GM21619 (cell line): ENCODE data around the gene GOLPH3L.
"Not testable (repeated sequence)": the region's sequence is repeated elsewhere in the genome, so short reads cannot be mapped to it uniquely, and the experiment has no call there.

ENCODE experiments used
- ATAC-seq: cut with Tn5 transposase; IDR thresholded peaks from one replicate; pipeline ENCODE4 v1.9.1; 2021; ENCODE audit not compliant: unreplicated experiment

The GOLPH3L gene

DNA sequence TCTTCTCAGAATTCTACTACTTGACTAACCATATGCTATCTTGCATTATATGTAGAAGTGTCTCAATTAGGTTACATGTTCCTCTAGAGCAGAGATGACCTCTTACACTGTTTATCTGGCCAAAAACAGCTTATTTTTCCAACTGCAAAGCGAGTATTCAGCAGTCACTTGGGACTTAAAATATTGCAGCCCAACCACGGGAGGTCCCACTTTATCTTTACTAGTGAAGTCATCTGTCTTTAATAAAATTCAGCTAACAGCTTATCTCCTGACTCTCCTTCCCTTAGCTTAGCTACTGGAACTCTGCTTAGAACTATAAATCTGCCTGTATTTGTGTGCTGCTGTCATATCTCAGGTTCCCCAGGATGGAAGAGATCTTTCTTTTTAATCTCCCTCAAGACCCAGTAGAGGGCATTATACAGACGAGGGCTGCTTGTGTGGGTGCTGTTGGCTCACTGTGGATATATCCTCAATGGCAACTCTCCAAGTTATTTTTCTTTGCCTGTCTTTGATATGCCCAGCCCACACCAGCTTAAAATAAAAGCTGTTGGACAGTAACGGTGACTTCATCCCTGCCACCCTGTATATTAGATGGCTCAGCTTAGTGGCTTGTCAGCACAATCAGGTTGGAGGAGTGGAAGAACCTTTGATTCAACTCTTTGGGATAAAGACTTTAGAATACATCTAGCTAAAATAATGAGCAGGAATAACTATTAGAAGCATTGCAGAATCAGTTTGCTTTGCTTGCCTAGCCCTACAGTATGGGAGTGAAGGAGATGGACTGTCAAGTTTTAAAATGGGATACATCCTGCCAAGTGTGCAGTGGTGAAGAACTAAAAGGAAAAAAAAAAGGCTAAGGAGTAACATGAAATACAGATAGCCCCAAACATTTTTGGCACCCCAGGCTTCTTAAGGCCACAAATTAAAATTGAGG, 77.1 kb downstream of the GOLPH3L start:
- ATAC-seq = no peak

DNA sequence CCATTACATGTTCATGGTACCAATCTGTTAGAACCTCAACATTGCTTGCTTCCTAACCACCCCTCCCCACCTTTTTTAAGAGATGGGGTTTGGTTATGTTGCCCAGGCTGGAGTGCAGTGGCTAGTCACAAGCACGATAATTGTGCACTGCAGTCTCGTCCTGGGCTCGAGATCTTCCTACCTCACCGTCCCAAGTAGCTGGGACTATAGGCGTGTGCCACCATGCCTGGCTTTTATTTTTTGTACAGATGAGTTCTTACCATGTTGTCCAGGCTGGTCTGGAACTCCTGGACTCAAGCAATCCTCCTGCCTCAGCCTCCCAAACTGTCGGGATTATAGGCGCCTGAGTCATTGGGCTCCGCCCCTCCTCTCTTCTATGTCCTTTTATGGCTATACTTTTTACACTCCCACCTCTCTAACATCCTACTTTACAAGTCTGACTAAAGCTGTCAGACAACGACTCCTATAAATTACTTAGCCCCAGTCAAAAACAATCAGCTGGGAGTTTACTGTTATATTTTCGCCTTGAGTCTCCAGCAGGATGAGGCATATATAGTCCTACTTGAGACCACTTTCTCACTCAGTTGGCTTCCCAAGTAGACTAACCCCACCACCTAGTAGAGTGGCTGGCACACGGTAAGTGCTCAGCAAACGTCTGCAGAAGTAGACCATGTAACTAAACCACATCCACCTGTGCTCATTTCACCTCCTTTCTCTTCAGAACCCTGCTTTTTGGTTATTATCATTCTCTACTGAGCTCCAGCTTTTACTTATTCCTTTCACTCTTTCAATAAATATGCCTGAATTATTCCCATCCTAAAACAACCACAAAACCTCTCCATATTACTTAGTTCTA, 81.4 kb downstream of the GOLPH3L start:
- ATAC-seq = no peak

DNA sequence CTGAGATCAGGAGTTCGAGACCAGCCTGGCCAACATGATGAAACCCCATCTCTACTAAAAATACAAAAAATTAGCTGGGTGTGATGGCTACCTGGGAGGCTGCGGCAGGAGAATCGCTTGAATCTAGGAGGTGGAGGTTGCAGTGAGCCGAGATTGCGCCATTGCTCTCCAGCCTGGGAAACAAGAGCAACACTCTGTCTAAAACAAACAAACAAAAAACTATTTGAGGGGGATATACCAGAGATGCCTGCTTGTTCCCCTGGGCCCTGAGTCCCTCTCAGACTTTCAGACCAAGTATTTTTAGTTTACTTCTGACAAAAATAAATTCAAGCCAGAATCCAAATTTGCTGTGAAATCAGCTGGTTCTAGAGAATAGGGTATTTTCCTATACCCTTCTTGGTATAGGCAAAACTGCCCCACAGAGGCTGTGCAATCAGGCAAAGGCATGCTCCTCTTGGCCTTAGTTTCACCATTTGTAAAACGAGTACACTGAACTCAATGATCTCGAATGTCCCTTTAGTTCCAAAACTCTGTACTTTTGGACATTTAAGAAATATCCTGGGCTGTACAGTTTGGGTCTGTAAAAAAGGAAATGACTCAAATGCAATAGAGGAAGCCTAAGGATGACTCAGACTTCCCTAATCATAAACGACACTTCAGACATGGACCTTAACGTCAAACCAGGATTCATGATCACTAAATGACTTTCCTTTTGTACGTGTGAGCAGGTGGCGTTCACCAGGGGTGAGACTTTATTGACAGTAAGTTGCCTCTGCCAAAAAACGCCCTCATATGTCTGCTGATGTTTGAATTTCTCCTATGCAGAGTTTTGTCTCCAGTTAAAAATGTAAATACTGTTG, 83.7 kb downstream of the GOLPH3L start:
- ATAC-seq = peak; percentile 43

DNA sequence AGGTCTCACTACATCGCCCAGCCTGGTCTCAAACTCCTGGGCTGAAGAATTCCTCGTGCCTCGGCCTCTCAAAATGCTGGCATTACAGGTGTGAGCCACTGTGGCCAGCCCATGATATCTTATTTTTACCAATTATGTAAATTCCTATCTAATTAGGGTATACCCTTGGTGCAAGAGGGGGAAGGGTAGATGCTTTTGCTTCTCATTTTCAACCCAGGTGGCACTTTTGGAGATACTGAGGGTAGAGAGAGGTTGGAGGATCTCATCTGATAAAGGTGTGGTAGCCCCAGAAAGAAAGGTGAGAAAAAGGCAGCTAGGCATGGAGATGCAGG, 85.0 kb downstream of the GOLPH3L start:
- no peak for ATAC-seq

DNA sequence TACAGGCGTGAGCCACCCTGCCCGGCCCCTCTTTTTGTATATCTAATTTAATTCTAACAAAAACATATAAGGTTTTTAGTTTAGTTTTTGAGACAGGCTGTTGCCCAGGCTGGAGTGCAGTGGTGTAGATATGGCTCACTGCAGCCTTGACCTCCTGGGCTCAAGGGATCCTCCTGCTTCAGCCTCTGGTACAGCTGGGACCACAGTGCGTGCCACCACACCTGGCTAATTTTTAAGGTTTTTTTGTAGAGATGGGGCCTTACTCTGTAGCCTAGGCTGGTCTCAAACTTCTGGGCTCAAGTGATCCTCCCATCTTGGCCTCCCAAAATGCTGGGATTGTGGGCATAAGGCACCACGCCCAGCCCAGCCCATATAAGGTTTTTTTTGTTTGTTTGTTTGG, 86.4 kb downstream of the GOLPH3L start:
- no peak for ATAC-seq

DNA sequence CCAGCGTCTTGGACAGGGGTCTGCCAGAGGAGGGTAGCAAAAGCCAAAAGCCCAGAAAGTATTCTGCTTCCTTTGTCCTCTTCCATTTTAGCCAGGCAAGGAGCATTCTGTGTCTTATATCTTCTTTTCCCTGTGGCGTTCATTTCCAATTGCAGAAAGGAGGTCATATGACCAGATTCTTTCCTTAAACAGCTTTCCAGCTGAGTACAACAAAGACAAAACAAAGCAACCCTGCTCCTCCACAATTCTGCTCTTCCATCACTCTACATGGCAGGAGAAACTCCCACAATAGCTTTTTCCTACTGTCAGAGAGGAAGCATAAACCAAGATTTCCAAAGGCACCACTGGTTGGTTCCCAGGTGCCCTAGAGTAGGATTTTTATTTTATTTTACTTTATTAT, 87.2 kb downstream of the GOLPH3L start:
- ATAC-seq = no peak

DNA sequence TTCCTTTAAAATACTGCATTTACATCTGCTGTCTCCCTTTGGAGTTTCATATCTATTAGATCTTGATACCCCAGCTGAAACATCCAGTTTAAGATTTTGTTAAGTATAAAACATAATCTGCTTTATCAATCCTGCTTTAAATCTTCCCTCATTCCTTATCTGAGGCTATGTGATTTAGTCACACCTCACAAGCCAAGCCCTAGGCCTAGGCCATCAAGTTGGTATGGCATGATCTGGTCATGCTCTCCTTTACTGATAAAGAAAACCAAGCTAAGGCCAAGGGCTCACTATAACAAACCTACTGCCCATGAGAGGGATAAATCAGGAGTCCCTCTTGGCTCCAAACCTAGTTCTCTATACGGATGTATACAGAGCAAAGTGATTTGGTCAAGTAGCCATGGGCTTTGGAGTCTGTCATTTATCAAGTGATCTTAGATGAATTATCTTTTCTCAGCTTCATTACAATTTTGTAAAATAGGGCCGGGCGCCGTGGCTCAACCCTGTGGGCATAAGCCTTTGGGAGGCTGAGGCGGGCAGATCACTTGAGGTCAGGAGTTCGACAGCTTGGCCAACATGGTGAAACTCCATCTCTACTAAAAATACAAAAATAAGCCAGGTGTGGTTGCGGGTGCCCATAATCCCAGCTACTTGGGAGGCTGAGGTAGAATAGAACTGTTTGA, 90.4 kb downstream of the GOLPH3L start:
- no peak for ATAC-seq

DNA sequence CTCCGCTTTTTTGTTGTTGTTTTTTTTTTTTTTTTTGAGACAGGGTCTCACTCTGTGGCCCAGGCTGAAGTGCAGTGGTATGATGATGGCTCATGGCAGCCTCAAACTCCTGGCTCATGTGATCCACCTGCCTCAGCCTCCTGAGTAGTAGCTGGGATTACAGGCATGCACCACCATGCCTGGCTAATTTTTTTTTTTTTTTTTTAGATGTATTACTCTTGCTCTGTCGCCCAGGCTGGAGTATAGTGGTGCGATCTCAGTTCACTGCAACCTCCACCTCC, 91.6 kb downstream of the GOLPH3L start:
- not testable (repeated sequence) for ATAC-seq

DNA sequence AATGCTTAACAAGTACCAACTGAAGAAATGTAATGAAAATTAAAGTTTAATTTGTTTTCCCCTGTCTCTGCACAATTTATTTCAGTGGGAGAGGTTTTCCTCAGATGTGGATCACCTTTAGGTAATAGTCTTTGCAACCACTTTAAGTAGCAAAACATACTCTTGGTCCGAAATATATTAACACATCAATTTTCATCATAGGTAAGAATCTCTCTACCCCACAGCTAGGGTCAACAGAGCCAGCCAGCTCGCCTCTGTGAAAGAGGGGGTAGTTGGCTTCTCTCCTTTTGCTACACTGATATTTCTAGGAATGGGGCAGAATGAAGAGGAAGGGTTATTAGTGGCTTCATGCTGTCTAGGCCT, 92.7 kb downstream of the GOLPH3L start:
- ATAC-seq = no peak

DNA sequence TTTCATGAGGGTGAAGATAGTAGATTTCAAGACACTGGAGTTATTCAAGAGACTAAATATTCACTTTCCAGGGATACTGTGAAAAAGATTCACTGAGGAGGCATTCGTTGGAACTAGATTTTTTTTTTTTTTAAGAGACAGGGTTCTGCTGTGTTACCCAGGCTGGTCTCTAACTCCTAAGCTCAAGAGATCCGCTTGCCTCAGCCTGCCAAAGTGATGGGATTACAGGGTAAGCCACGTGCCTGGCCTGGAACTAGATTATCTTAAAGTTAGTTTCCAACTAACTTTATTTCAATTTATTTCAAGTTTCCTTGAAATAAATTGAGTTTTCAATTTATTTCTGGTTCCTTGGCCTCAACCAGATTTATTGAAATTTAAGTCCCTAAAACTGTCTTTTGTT, 93.2 kb downstream of the GOLPH3L start:
- ATAC-seq = no peak

DNA sequence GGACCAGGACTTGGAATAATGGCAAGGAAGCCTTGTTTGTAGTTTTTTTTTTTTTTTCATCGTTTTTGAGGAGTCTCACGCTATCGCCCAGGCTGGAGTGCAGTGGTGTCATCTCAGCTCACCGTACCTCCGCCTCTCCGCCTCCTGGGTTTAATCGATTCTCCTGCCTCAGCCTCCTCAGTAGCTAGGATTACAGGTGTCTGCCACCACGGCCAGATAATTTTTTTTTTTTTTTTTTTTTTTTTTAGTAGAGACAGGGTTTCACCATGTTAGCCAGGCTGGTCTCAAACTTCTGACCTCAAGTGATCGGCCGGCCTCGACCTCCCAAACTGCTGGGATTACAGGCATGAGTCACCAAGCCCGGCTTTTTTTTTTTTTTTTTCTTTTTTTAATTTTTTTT, 94.6 kb downstream of the GOLPH3L start:
- ATAC-seq = not testable (repeated sequence)

DNA sequence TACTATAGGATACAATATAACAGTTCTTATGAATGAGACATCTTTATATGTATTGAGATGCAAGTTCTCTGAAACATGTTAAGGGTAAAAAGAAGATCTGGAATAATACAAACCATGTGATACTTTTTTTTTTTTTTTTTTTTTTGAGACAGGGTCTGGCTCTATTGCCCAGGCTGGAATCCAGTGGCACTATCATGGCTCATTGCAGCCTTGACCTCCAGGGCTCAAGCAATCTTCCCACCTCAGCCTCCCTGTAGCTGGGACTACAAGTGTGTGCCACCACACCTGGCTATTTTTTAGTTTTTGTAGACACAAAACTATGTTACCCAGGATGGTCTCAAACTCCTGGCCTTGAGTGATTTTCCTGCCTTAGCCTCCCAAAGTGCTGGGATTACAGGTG, 95.4 kb downstream of the GOLPH3L start:
- no peak for ATAC-seq

DNA sequence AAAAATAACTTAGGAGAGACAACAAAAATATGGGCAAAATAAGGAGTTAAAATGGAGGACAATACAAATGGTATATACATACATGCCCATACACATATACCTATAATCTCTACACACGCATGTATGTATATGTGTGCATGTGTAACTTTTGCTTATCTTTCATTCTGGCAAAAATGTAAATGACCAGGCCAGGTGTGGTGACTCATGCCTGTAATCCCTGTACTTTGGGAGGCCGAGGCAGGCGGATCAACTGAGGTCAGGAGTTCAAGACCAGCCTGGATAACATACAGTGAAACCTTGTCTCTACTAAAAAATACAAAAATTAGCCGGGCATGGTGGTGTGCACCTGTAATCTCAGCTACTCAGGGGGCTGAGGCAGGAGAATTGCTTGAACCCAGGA, 98.6 kb downstream of the GOLPH3L start:
- not testable (repeated sequence) for ATAC-seq

DNA sequence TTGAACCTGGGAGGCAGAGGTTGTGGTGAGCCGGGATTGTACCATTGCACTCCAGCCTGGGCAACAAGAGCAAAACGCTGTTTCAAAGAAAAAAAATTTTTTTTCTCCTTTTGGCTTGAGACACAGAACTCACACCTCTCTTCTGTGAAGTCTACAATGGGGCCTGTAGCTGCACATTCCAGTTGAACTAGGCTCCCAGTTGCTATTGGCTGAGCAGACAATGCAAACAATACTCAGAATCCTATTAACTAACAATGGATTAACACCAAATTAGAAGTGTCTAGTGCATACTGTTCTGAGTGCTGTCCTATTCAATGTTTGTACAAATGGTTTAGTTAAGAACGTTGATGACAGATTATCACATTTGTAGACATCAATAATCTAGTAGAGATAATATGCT, 100.0 kb downstream of the GOLPH3L start:
- no peak for ATAC-seq
